Epithelial cell of esophagus (primary cell): ENCODE results near the gene DSCAML1.

Experiments used
- DNase-seq: peaks from one replicate; pipeline ENCODE4 v3.0.0; 2010; ENCODE audit warnings: low read depth
- H3K4me3 ChIP-seq: 2 replicates; pipeline ENCODE4 v1.5.1; 2011; ENCODE audit warnings: mild to moderate bottlenecking, low read length, control low read depth
- CTCF ChIP-seq: IDR thresholded peaks from 2 replicates; pipeline ENCODE4 v1.5.1; 2011; ENCODE audit warnings: low read depth, mild to moderate bottlenecking, low read length, control low read depth, inconsistent platforms; ENCODE audit not compliant: insufficient read depth; ENCODE audit errors: missing control alignments

Gene DSCAML1

DNA sequence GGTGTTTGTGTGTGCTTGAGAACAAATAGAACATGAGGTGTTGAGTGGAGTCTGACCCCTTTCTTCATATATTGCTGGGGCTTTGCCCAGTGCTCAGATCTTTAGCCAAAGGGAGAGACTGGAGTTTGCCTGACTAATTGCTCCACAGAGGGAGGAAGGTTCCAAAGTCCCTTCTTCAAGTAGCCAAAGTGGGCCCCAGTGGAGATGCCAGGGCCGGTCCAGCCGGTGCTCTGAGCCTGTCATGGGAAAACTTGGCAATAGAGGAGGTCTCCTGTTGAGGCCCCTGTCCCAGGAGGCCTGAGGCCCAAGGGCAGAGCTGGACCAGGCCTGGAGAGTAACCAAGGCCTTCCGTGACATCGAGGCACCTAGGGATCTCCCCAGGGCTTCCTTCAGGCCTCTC lies 112.3 kb downstream of the DSCAML1 start:
- DNase-seq = no peak
- no peak overlapping the region for H3K4me3 ChIP-seq
- TF ChIP-seq CTCF = no peak

GRCh38 chr11:117684111-117684510 lies 112.9 kb downstream of the DSCAML1 start:
- DNase-seq = no peak
- no peak overlapping the region for H3K4me3 ChIP-seq
- TF ChIP-seq CTCF = no peak

- no peak for DNase-seq
Measured at GRCh38 chr11:117681438-117681837, 115.6 kb downstream of the DSCAML1 start.

GRCh38 chr11:117679461-117679860 lies 117.6 kb downstream of the DSCAML1 start:
- no peak for TF ChIP-seq CTCF
- no peak for DNase-seq
- H3K4me3 ChIP-seq = no peak overlapping the region

More at GRCh38 chr11:117681438-117681837, 115.6 kb downstream of the DSCAML1 start:
- no peak overlapping the region for H3K4me3 ChIP-seq
- TF ChIP-seq CTCF = no peak

GRCh38 chr11:117678658-117679406 lies 118.2 kb downstream of the DSCAML1 start:
- no peak for TF ChIP-seq CTCF
- DNase-seq = no peak
- H3K4me3 ChIP-seq = no peak overlapping the region

GRCh38 chr11:117677729-117678310 lies 119.2 kb downstream of the DSCAML1 start:
- no peak for TF ChIP-seq CTCF
- no peak for DNase-seq
- H3K4me3 ChIP-seq = no peak overlapping the region

DNA sequence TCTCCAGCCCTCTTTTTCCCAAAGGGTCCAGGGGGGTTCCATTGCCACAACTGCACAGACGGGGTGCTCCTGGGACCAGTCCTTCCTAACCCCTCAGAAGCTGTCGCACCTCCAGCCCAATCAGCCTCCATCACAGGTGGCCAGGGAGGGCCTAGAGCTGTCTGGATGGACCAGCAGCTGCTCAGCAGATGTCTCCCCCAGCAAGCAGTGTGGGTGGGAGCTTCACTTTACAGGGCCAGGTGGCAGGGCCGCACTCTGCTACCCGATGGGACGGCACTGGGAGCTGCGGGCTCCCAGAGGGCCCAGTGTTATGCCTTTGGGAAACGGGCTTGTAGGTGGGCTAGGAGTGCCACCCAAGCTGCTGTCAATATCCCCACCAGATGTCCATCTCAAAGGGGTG lies 120.5 kb downstream of the DSCAML1 start:
- H3K4me3 ChIP-seq = no peak overlapping the region
- TF ChIP-seq CTCF = no peak
- no peak for DNase-seq
